Activated T-cell treated with anti-CD3 and anti-CD28 coated beads, Interleukin-2, amount 50 U/mL, for 72 hours (primary cell): ENCODE results near the gene SLC11A1. TPM values are rescaled to one million over a fixed set of nuclear protein-coding genes. Genes with fewer than 3 reads are reported as not detected.

Experiments
- ATAC-seq, 2 donors: fragments of 150-1000 bp; cut with Tn5 transposase; replicated peaks in 1 of 2; 2 replicates each; pipeline ENCODE4 v1.10.0; 2021; ENCODE audit warnings: moderate library complexity in 2 of 2, mild to moderate bottlenecking in 1 of 2
- DNase-seq, 2 donors: peaks; one replicate each; pipeline ENCODE4 v3.0.0; 2021 to 2022; ENCODE audit warnings: mixed read lengths in 1 of 2
- H3K27ac Mint-ChIP-seq: one replicate; pipeline ENCODE4 v1.8.0; 2022; ENCODE audit warnings: mild to moderate bottlenecking, moderate library complexity, mixed read lengths
- H3K27me3 Mint-ChIP-seq: one replicate; pipeline ENCODE4 v1.8.0; 2022; ENCODE audit warnings: low read depth, mixed read lengths
- H3K36me3 Mint-ChIP-seq, 2 donors: one replicate each; pipeline ENCODE4 v1.8.0; 2022; ENCODE audit warnings: mixed read lengths in 2 of 2, mild to moderate bottlenecking in 1 of 2; ENCODE audit not compliant: insufficient read depth in 2 of 2
- H3K4me1 Mint-ChIP-seq: one replicate; pipeline ENCODE4 v1.8.0; 2022; ENCODE audit warnings: low read depth, mixed read lengths
- H3K4me3 Mint-ChIP-seq, 2 donors: one replicate each; pipeline ENCODE4 v1.8.0; 2022; ENCODE audit warnings: mild to moderate bottlenecking in 2 of 2, mixed read lengths in 2 of 2, moderate library complexity in 2 of 2
- H3K9me3 Mint-ChIP-seq, 2 donors: one replicate each; pipeline ENCODE4 v1.8.0; 2022; ENCODE audit warnings: mixed read lengths in 2 of 2
- total RNA-seq, 2 donors: library from RNA; stranded (reverse); gene quantifications; one replicate each; pipeline ENCODE4 v1.2.3, GENCODE V29; 2022

The SLC11A1 gene
- total RNA-seq, 2 donors from 2014 or later, result 0.19 TPM; not detected in 1

DNA sequence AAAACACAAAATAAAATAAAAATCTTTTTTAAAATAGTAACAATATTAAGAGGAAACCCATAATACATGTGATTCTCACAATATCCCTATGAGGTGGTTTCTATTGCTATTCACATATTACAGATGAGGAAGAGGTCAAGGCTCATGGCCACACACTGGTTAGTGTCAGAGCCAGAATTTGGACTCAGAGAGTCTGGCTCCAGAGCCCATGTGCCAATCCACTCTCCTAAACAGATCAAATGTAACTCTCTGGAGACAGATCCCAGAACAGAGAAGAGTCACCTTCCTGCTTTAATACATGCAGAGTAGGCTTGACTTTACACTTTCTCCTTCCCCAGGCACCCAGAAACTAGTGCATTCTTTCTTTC lies 10.1 kb upstream of the SLC11A1 start:
- ATAC-seq (no peak), DNase-seq (no peak)
- Mint-ChIP-seq H3K36me3 (no peaks in the 10 kb centered on the region), H3K27me3 (no peaks in the 10 kb centered on the region), H3K4me1 (peaks cover 22% of the 10 kb centered on the region), H3K9me3 (no peaks in the 10 kb centered on the region), H3K4me3 (no peak overlapping the region), H3K27ac (no peak overlapping the region)

DNA sequence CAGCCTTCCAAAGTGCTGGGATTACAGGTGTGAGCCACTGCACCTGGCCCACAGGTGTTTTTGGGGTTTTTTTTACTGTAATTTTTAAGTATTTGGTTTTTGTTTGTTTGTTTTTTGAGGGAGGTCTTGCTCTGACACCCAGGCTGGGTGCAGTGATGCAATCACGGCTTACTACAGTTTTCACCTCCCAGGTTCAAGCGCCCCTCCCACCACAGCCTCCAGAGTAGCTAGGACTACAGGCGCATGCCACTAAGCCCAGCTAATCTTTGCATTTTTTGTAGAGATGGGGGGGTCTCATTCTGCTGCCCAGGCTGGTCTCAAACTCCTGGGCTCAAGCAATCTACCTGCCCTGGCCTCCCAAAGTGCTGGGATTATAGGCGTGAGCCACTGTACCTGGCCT lies 7.3 kb upstream of the SLC11A1 start:
- no peak overlapping the region for H3K4me3 Mint-ChIP-seq
- no peak overlapping the region for H3K27ac Mint-ChIP-seq
- peaks cover 4% of the 10 kb centered on the region for H3K4me1 Mint-ChIP-seq
- H3K27me3 Mint-ChIP-seq, result no peaks in the 10 kb centered on the region
- ATAC-seq, result no peak
- no peaks in the 10 kb centered on the region for H3K36me3 Mint-ChIP-seq
- no peak for DNase-seq
- H3K9me3 Mint-ChIP-seq, result no peaks in the 10 kb centered on the region

DNA sequence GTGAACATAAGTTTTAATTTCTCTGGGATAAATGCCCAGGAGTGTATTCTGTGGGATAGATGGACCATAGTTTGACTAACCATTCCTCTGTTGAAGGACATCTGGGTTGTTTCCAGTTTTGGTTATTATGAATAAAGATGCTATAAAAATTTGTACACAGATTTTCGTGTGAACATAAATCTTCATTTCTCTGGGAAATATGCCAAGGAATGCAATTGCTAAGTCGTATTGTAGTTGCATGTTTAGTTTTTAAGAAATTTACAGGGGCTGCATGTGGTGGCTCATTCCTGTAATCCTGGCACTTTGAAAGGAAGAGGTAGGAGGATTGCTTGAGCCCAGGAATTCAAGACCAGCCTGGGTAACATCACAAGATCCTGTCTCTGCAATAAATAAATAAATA lies 6.9 kb upstream of the SLC11A1 start:
- no peaks in the 10 kb centered on the region for H3K4me1 Mint-ChIP-seq
- no peaks in the 10 kb centered on the region for H3K9me3 Mint-ChIP-seq

DNA sequence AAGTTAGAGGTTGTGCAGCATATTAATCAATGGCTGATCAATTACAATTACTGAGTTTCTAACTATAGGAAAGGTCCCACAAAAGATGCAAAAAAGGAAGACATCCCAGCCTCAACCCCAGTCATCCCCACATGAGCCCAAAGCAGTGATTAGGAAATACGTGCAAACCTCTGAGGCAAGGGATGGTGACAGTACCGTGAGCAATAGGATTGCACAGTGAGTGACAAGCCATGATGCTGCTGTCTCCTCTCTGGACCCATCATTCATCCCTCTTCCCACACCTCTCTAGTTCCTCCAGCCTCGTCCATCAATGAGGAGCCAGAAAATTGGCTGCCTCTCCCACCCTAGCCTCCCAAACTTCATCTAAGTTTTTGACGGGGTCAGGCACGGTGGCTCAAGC lies 4.0 kb upstream of the SLC11A1 start:
- DNase-seq (no peak), ATAC-seq (no peak)
- Mint-ChIP-seq H3K4me1 (no peaks in the 10 kb centered on the region), H3K27me3 (no peaks in the 10 kb centered on the region), H3K4me3 (no peak overlapping the region), H3K9me3 (no peaks in the 10 kb centered on the region), H3K36me3 (no peaks in the 10 kb centered on the region), H3K27ac (no peak overlapping the region)

More for the DNA sequence above, 6.9 kb upstream of the SLC11A1 start:
- Mint-ChIP-seq H3K4me3 (no peak overlapping the region), H3K36me3 (no peaks in the 10 kb centered on the region), H3K27me3 (no peaks in the 10 kb centered on the region), H3K27ac (no peak overlapping the region)
- ATAC-seq (no peak), DNase-seq (no peak)

DNA sequence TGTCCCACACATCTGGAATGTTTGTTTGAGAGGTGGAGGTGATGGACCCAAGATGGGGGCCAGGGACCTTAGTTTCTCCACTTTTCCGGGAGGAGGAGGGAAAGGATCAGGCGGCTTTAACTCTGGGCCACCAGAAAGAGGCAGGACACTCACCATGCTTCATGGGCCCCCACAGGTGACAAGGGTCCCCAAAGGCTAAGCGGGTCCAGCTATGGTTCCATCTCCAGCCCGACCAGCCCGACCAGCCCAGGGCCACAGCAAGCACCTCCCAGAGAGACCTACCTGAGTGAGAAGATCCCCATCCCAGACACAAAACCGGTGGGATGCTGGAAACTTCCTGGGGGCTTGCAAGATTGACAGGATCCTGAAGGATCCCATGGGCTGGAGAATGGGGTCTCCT lies 712 bp downstream of the SLC11A1 start:
- Mint-ChIP-seq H3K4me3 (no peak overlapping the region), H3K27ac (no peak overlapping the region), H3K36me3 (no peaks in the 10 kb centered on the region), H3K9me3 (no peaks in the 10 kb centered on the region), H3K4me1 (peaks cover 4% of the 10 kb centered on the region), H3K27me3 (peaks cover 6% of the 10 kb centered on the region)
- no peak for DNase-seq
- no peak for ATAC-seq

DNA sequence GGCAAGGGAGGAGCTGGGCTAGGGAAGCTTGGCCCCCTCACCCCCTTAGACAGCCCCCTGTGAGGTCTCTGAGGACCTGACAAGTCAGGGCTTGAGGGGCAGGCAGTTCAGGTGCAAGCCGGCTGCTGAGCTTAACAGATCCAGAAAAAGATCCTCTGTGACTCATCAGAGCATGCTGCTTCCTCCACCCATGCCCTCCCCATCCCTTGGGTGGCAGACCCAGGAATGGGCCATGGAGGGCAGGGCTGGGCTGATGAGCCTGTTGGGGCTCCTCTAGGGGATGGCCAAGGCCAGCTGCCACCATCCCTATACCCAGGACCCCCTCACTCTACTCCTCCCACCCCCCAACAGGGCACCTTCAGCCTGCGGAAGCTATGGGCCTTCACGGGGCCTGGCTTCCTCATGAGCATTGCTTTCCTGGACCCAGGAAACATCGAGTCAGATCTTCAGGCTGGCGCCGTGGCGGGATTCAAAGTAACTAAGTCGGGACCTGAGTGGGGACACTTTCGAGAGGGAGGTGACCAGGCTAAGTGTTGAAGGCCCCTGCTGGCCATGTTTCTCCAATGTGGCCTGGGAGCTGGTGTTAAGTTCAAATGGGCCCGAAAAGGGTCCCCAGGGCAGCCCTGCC lies 1.9 kb downstream of the SLC11A1 start:
- H3K36me3 Mint-ChIP-seq, result no peaks in the 10 kb centered on the region
- H3K27ac Mint-ChIP-seq, result no peak overlapping the region
- ATAC-seq, result no peak
- no peak overlapping the region for H3K4me3 Mint-ChIP-seq
- H3K9me3 Mint-ChIP-seq, result no peaks in the 10 kb centered on the region
- H3K27me3 Mint-ChIP-seq, result peaks cover 6% of the 10 kb centered on the region
- no peak for DNase-seq
- peaks cover 4% of the 10 kb centered on the region for H3K4me1 Mint-ChIP-seq

DNA sequence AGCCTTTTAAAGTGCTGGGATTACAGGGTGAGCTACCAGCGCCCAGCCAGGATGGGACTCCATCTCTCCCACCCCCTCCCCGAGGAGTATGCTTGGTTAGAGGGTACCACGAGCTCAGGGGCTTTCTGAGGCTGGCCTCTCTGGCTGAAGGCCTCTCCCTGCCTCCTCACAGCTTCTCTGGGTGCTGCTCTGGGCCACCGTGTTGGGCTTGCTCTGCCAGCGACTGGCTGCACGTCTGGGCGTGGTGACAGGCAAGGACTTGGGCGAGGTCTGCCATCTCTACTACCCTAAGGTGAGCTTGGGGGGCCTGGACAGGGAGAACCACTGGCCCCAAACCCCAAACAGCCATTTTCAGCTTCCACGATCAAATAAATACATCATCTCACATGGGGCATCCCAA lies 2.9 kb downstream of the SLC11A1 start:
- H3K4me3 Mint-ChIP-seq, result no peak overlapping the region
- H3K36me3 Mint-ChIP-seq, result no peaks in the 10 kb centered on the region
- H3K27me3 Mint-ChIP-seq, result peaks cover 6% of the 10 kb centered on the region
- H3K27ac Mint-ChIP-seq, result no peak overlapping the region
- DNase-seq, result no peak
- peaks cover 4% of the 10 kb centered on the region for H3K4me1 Mint-ChIP-seq
- ATAC-seq, result no peak
- no peaks in the 10 kb centered on the region for H3K9me3 Mint-ChIP-seq

DNA sequence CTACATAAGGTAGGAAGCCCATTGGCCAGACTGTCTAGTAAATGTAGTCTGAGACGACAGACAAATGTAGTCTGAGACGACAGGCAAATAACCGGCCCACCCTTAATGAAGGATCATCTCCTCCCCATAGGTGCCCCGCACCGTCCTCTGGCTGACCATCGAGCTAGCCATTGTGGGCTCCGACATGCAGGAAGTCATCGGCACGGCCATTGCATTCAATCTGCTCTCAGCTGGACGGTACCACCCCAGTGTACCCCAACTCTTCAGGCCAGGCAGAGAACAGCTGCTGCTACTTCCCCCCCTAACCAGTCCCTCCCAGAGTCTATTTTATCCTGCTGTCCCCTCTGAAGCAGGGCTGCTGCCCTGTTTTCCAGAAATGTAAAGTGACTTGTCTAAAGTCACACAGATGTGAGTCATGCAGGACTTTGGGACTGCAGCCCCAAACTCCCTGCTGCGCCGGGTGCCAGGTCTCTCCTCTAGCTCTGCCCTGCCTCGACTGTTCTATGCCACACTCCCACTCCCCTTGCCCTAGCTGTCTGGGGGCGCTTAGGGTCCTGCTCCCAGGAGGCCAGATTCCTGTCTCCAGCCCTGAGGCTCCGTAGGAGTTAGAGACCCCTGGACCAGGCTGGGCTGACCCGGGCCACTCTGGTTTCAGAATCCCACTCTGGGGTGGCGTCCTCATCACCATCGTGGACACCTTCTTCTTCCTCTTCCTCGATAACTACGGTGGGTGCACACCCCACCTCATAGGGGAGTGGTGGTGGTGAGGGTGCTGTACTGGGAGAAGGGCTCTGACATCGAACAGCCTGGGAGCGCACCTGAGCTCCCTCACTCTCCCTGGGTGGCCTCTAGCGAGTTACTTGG lies 4.7 kb downstream of the SLC11A1 start:
- ATAC-seq (peak in 1 of 2 donors; percentile 15), DNase-seq (no peak)
- Mint-ChIP-seq H3K9me3 (no peaks in the 10 kb centered on the region), H3K27ac (no peak overlapping the region), H3K27me3 (peaks cover 6% of the 10 kb centered on the region), H3K4me1 (peaks cover 4% of the 10 kb centered on the region), H3K36me3 (no peaks in the 10 kb centered on the region), H3K4me3 (no peak overlapping the region)

DNA sequence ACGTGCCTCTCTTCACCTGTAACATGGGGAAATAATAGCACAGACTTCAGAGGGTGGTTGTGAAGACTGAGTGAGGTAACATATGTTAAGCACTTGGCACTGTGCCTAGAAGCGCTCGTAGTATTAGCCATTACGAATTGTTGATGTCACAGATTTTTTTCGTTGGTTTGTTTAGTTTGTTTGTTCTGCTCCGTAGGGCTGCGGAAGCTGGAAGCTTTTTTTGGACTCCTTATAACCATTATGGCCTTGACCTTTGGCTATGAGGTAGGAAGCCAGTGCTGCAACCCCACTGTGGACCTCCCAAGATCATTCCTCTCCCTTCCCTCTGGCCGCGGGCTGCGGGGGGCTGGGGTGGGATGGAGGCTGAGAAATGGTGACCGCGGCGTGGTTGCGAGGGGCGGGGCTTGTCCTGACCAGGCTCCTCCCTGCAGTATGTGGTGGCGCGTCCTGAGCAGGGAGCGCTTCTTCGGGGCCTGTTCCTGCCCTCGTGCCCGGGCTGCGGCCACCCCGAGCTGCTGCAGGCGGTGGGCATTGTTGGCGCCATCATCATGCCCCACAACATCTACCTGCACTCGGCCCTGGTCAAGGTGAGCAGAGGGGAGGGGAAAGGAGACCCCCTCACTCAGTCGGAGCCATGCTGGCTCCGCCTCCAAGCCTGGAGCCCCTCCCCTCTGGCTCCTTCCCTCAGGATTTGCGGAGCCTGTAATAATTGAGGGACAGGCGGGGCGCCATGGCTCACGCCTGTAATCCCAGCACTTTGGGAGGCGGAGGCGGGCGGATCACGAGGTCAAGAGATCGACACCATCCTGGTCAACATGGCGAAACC lies 5.5 kb downstream of the SLC11A1 start:
- peaks cover 6% of the 10 kb centered on the region for H3K27me3 Mint-ChIP-seq
- ATAC-seq, result peak; percentile 40 to 59
- DNase-seq, result no peak
- H3K27ac Mint-ChIP-seq, result no peak overlapping the region
- H3K4me3 Mint-ChIP-seq, result peak overlapping the region; percentile 10 to 32
- H3K4me1 Mint-ChIP-seq, result peaks cover 4% of the 10 kb centered on the region
- no peaks in the 10 kb centered on the region for H3K36me3 Mint-ChIP-seq
- H3K9me3 Mint-ChIP-seq, result no peaks in the 10 kb centered on the region

DNA sequence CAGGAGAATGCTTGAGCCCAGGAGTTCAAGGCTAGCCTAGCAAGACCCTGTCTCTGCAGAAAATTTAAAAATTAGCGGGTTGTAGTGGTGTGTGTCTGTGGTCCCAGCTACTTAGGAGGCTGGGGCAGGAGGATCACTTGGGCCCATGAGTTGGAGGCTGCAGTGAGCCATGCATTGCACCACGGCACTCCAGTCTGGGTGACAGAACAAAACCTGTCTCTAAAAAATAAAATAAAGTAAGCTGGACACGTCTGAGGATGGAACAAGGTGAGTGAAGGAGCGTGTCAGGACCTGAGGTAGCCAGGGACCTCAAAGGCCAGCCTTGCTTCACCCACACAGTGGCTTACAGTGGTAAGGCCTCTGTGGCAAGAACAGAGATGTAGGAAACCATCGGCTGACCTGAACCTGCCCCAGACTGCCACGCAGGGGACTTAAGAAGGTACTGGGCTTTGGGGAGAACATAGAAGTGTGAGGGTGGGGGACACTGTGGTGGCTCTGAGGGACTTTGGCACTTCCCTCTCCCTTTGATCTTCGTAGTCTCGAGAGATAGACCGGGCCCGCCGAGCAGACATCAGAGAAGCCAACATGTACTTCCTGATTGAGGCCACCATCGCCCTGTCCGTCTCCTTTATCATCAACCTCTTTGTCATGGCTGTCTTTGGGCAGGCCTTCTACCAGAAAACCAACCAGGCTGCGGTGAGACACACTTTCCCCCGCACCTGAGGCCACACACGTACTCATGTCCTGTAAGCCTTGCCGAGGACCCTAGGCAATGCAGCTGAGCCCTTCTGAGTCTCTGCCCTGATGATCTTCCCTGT lies 7.5 kb downstream of the SLC11A1 start:
- ATAC-seq, result no peak
- no peak for DNase-seq
- no peaks in the 10 kb centered on the region for H3K9me3 Mint-ChIP-seq
- no peak overlapping the region for H3K27ac Mint-ChIP-seq
- H3K27me3 Mint-ChIP-seq, result peaks cover 6% of the 10 kb centered on the region
- no peak overlapping the region for H3K4me3 Mint-ChIP-seq
- H3K36me3 Mint-ChIP-seq, result no peaks in the 10 kb centered on the region
- H3K4me1 Mint-ChIP-seq, result peaks cover 11% of the 10 kb centered on the region

DNA sequence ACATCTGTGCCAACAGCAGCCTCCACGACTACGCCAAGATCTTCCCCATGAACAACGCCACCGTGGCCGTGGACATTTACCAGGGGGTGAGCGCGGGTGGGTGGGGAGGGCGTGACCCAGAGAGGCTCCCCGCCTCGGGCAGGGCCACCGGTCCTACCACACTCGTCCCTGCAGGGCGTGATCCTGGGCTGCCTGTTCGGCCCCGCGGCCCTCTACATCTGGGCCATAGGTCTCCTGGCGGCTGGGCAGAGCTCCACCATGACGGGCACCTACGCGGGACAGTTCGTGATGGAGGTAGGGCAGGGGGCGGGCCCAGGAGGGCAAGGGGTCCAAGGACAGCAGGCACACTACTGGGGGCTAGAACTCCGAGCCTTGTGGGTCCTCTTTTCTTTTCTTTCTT lies 9.1 kb downstream of the SLC11A1 start:
- Mint-ChIP-seq H3K36me3 (no peaks in the 10 kb centered on the region), H3K4me1 (peaks cover 19% of the 10 kb centered on the region), H3K4me3 (no peak overlapping the region), H3K9me3 (no peaks in the 10 kb centered on the region), H3K27me3 (peaks cover 6% of the 10 kb centered on the region), H3K27ac (no peak overlapping the region)
- ATAC-seq, result no peak
- no peak for DNase-seq

DNA sequence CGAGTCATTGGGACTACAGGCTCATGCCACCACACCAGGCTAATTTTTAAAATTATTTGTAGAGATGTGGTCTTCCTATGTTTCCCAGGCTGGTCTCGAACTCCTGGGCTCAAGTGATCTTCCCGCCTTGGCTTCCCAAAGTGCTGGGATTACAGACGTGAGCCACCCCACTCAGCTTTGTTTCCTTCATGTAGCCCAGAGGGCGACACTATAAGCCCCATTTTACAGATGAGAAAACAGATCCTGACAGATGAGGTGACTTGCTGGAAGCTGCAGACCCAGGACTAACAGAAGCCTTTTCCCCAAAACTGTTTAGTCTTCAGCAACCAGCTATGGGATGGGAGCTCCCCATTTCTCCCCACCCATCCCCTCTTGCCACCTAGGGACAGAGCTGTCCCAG lies 10.4 kb downstream of the SLC11A1 start:
- H3K27me3 Mint-ChIP-seq, result peaks cover 9% of the 10 kb centered on the region
- H3K9me3 Mint-ChIP-seq, result no peaks in the 10 kb centered on the region
- no peak for ATAC-seq
- H3K27ac Mint-ChIP-seq, result no peak overlapping the region
- H3K4me1 Mint-ChIP-seq, result peaks cover 27% of the 10 kb centered on the region
- H3K36me3 Mint-ChIP-seq, result peaks cover 0 to 2% of the 10 kb centered on the region in 2 donors
- DNase-seq, result no peak
- H3K4me3 Mint-ChIP-seq, result no peak overlapping the region
